ENCODE measurements around the gene TMEM87A.
"Not testable (repeated sequence)": the region's sequence is repeated elsewhere in the genome, so short reads cannot be mapped to it uniquely, and the experiment has no call there.

The TMEM87A gene
- total RNA-seq: 46.0 to 102 (median 80.5) reads per million in 18 experiments

- DNase-seq: peak; percentile 99
Measured at GRCh38 chr15:42272939-42273899, at the start of gene TMEM87A, which contains the start of gene GANC. TSS of gene TMEM87A (minus strand) at chr15:42273433. CDS start at chr15:42273398, 35 bp downstream. TSS of gene GANC (plus strand) at chr15:42273201. CDS start at chr15:42274482, 1,281 bp downstream.

GRCh38 chr15:42319206-42319605, 46.0 kb upstream of the TMEM87A start:
- no peak for DNase-seq

- DNase-seq: not testable (repeated sequence)
Measured at GRCh38 chr15:42316282-42316805, 43.1 kb upstream of the TMEM87A start.

- no peak for DNase-seq
Measured at GRCh38 chr15:42315521-42315920, 42.3 kb upstream of the TMEM87A start.

GRCh38 chr15:42314818-42315217, 41.6 kb upstream of the TMEM87A start:
- no peak for DNase-seq

- DNase-seq: no peak
Measured at GRCh38 chr15:42313463-42313862, 40.2 kb upstream of the TMEM87A start.

GRCh38 chr15:42306681-42307080, 33.4 kb upstream of the TMEM87A start:
- DNase-seq: no peak

GRCh38 chr15:42301004-42301403, 27.8 kb upstream of the TMEM87A start:
- not testable (repeated sequence) for DNase-seq

GRCh38 chr15:42289166-42289565, 15.9 kb upstream of the TMEM87A start:
- no peak for DNase-seq

- DNase-seq: no peak
Measured at GRCh38 chr15:42287931-42288330, 14.7 kb upstream of the TMEM87A start.

GRCh38 chr15:42286445-42287029, 13.3 kb upstream of the TMEM87A start:
- DNase-seq: no peak

- peak; percentile 12 to 15 for DNase-seq
Measured at GRCh38 chr15:42285034-42285433, 11.8 kb upstream of the TMEM87A start.

GRCh38 chr15:42284551-42284950, 11.3 kb upstream of the TMEM87A start:
- no peak for DNase-seq

- no peak for DNase-seq
Measured at GRCh38 chr15:42283671-42284070, 10.4 kb upstream of the TMEM87A start.

GRCh38 chr15:42282926-42283325, 9.7 kb upstream of the TMEM87A start:
- DNase-seq: no peak

GRCh38 chr15:42282344-42282743, 9.1 kb upstream of the TMEM87A start:
- DNase-seq: no peak

- DNase-seq: peak; percentile 77 to 80
Measured at GRCh38 chr15:42279234-42279723, 6.0 kb upstream of the TMEM87A start.

- DNase-seq: no peak
Measured at GRCh38 chr15:42276762-42277161, 3.5 kb upstream of the TMEM87A start.

- peak; percentile 16 to 40 for DNase-seq
Measured at GRCh38 chr15:42275780-42276391, 2.7 kb upstream of the TMEM87A start.

GRCh38 chr15:42274702-42274989, 1.4 kb upstream of the TMEM87A start:
- no peak for DNase-seq

GRCh38 chr15:42273900-42274701, 868 bp upstream of the TMEM87A start:
- peak; percentile 80 to 81 for DNase-seq

- no peak for DNase-seq
Measured at GRCh38 chr15:42270996-42271395, 2.2 kb downstream of the TMEM87A start.
